Muscle of back (tissue), 11 donors: ENCODE measurements around the gene FHIT. TPM values are rescaled to one million over a fixed set of nuclear protein-coding genes. Genes with fewer than 3 reads are reported as not detected.
"Not testable (repeated sequence)": the region's sequence is repeated elsewhere in the genome, so short reads cannot be mapped to it uniquely, and the experiment has no call there.

ENCODE experiments used
- DNase-seq, 3 donors: peaks; one replicate each; pipeline versions ENCODE4 v3.0.0 to v3.0.0-alpha.2; 2013
- polyA plus RNA-seq, 10 donors: library from polyadenylated mRNA; unstranded; fragments of 120-200 nt; gene quantifications; one replicate each; pipeline ENCODE4 v1.2.1, GENCODE V29; 2013; ENCODE audit not compliant: insufficient read length in 10 of 10

Gene FHIT
- polyA plus RNA-seq, 10 donors, result 4.2 to 8.0 (median 5.8) TPM

- DNase-seq, result no peak
Observed at GRCh38 chr3:59808446-59808845, 1442.8 kb downstream of the FHIT start.

- DNase-seq, result no peak
Observed at GRCh38 chr3:59803268-59803667, 1448.0 kb downstream of the FHIT start.

DNA sequence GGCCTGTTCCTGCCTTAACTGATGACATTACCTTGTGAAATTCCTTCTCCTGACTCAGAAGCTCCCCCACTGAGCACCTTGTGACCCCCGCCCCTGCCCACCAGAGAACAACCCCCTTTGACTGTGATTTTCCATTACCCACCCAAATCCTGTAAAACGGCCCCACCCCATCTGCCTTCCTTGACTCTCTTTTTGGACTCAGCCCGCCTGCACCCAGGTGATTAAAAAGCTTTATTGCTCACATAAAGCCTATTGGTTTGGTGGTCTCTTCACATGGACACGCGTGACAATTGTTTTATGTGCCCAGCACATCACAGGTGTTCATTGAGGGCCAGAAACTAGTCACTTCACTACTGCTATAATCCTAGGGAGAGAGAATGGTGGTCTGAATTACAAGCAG lies 1448.8 kb downstream of the FHIT start:
- DNase-seq, result not testable (repeated sequence)

DNA sequence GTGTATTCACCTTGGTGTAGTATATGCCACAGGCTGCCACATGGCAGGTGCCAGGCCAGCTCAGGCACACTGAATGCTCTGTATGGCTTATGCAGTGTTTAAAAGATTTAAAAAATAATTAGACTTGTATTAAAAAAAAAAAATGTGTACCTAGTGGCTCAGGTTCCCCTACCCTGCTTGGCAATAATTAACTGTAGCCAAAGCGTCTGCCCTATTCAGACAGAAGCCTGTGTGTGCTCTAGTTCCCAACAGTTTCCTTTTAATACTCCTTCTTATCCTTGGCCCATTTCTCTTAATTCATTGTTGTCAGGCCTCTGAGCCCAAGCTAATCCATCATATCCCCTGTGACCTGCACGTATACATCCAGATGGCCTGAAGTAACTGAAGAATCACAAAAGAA lies 1449.2 kb downstream of the FHIT start:
- no peak for DNase-seq

DNA sequence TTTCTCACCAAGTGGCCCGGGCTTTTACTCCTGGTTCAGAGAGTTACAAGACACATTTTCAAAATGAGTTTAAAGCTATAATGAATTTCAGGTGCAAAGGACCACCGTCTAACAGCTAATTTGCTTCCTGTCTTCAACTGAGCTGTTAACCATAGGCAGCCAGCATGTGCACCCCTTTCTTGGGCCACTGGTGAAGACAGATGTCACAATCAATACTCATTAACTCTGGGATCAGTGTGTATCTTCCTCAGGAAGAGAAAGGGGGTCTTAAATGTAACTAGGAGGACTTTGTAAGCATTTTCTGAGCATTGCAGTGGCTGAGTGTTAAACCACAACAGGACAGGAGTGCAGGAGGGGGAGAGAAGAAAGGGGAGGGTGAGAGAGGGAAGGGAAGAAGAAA lies 1450.8 kb downstream of the FHIT start:
- DNase-seq, result no peak

DNA sequence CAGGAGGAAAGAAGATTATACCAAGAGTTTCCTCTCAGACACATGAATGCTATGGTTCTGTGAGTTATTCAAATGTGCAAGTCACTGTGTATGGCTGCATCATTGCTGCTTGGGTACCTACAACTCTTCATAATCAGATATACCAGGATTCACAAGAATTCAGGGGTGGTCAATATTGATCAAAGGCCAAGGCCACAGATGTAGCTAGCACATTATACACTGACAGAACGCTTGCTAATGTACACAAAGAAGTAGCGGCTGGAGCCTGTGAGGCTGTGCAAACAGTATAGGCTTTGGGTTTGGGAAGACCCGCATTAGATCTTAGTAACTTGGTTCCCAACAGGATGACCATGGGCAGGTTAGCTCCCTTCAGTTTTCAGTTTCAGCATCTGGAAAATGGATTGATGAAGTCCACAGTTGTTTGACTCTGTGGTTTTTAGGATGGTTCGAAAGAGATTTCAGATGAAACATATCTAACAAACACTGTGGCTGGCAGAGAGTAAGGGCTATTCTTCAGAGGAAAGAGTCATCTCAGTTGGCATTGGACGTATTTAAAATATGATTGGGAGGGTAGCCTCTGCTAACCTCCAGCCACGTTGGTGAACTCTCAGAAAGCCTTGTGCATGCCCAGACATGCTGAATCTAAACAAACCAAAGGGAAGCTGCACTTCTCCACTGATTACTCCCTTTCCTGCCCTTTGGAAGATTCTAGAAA lies 1452.7 kb downstream of the FHIT start:
- DNase-seq, result no peak

DNA sequence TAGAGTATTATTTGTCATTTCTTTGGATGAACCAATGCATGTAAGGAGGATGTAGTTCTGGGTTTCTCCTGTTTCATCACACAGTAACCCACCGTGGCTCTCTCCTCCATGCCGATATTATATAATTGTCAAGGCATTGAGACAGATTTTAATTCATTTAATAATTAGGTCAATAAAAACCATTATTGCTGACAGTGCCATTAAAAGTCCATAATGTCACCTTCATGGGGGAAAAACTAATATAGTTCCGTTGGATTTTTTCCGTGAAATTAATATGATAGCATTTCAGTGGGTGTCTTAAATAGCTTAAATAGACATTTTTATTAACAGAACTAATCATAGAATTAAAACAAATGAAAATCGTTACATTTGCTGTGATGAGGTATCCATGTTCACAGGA lies 1453.7 kb downstream of the FHIT start:
- no peak for DNase-seq

DNA sequence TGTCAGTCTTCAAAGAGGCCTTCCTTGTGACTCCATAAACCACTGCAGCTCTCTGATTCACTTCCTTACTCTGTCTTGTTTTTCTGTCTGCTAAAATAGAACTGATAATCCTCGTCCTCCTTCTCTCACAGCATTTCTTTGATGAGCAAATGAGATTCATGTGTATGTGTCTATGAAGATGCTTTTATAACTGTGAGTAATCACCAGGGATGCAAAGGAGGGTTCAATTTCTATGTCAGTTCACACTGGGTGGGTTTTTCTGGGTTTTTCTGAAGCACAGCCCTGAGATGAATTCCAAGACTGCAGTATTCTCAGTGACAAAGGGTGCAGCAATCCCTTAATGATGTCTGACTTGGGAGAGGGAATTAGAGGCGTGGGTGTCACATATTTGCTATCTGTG lies 1454.8 kb downstream of the FHIT start:
- no peak for DNase-seq

DNA sequence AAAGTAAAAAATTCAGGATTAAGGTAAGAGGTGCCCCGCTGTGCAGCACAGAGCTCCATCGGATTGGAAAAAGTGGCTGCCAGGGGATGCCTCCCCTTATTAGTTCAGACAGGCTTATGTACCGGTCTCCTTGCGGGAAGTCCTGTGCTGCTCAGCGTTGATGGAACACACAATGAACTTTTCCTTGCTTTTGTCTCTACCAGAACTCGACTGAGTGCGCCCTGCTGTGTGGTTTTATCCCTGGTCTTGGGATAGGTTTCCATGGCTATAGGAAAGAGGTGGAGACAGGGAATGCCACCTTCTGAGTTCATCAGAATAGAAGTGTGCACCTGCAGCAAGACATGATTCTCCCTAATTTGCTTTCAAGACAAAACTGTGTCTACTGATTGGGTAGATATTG lies 1455.5 kb downstream of the FHIT start:
- DNase-seq, result no peak

DNA sequence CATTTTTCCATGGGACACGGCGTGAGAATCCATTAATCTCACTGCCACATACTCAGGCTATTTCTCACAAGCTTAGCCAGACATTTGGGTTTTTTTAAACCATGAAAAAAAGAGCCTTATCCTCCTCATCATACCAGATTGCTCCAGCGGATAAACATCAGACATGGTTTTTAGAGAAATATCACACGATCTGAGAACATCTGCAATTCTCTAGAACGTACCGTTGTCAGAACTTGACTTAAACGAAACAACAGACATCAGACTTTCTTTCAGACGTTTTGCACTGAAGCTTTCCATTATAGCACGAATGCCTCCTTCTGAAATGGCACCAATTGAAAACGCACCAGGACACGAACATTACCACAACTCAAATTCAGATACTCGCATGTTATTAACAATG lies 1457.3 kb downstream of the FHIT start:
- no peak for DNase-seq

DNA sequence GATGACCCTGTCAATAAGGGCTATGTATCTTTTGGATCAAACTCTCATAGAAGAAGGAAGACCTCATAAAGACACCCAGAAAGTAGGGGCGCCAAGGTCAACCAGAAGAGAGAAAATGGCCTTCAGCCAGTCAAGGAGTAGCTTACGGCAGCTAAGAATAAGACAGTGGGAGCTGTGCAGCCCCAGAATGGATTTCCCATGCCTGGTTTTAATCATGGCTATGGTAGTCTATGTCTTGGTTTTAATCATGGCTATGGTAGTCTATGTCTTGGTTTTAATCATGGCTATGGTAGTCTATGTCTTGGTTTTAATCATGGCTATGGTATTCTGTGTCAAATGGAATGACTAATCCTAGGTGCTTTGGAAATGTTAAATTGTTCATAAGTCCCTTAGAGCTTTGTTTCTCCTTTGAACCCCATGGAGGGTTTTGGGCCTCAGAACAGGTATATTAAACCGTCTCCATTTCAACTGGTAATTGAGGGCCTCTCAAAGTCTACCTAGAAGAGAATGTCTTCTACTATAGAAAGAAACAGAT lies 1459.4 kb downstream of the FHIT start:
- DNase-seq, result no peak

DNA sequence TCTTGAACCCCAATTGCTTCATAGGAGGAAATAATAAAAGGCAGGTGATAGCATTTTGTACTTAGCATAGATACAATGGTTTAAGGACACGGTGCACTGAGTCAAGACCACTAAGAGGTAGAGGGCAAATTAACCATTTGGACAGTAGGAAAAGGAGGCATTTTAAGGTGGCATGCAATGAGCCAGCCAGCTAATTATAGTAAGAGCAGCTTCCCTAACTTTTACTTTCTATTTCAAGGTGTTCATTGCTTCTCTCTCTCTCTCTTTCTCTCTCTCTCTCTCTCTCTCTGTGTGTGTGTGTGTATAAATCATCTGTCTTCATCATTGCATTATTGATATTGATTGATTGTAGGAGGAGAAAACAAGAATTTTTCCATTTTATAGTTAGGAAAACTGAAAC lies 1461.0 kb downstream of the FHIT start:
- no peak for DNase-seq

- no peak for DNase-seq
Observed at GRCh38 chr3:59788801-59789200, 1462.5 kb downstream of the FHIT start.

DNA sequence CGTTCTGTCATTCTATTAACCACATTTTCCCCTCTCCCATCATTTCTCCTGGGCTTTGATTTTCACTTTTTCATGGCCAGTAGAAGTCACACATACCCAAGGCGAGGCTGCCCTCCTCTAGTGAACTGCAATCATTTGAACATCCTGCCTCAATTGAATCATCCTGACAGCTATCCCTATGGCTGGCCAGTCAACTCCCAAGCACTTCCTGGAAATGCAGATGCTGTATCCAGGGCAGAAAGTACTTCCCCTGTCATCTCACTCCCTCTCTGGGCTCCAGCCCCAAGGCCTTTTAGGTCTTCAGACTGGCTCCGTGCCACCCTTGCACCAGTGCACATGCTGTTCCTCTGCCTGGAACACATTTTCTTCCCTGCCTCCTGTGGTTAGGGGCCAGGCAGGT lies 1463.1 kb downstream of the FHIT start:
- no peak for DNase-seq

DNA sequence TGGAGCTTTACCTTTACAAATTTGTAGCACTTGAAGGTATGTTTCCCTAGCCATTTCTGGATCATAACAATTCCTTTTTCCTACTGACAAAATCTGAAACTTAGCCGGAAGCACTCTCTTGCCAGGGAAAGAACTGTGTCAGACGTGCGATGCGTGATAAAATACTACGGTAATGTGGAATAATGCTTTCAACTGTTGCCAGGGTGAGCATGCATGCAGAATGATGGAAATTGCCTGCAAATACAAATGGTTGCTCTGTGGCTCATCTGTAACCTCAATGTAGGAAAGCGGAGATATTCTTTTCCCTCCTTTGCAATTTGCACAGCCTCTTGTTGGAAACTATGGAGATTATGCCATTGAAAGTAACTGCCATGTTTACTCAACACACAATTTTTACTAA lies 1464.9 kb downstream of the FHIT start:
- no peak for DNase-seq

GRCh38 chr3:59784164-59784563 lies 1467.1 kb downstream of the FHIT start:
- DNase-seq, result no peak

DNA sequence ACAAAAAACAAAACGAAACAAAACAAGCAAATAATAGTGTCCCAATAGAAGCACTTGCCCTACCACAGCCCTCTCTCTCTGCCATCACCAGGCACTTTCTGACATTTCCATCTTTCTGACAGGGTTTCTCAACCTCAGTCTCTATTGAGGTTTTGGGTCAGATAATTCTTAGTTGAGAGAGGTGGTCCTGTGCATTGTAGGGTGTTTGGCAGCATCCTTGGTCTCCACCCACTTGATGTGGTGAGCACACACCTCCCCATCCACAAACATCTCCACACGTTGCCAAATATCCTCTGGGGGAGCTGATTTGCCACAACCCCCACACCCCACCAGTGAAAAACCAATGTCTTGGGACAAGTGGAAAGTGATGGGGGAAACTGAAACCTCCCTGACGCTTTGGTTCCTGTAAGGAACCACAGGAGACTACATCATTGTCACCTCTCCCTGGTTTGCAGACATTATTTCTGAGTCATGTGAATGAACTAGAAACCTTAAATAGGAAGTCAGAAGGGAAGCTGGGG lies 1467.7 kb downstream of the FHIT start:
- no peak for DNase-seq

DNA sequence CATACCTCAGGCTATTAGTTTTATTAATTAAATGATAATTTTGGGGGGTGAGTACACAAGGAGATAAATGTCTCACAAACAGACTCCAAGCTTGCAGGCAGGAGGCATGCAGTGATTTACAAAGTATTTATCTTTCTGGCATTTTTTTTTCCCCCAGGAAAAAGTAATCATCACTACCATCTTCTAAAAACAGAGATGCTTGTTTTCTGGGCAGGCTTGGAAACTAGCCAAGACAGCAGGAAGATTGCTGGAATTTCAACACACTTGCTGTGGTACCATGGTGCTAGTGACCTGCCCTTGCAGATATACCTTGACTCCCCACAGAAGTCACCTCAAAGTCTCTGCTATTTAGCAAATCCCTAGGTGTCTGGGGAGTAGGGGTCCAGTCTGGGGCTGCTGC lies 1468.6 kb downstream of the FHIT start:
- no peak for DNase-seq

GRCh38 chr3:59780209-59780608 lies 1471.0 kb downstream of the FHIT start:
- DNase-seq, result no peak

DNA sequence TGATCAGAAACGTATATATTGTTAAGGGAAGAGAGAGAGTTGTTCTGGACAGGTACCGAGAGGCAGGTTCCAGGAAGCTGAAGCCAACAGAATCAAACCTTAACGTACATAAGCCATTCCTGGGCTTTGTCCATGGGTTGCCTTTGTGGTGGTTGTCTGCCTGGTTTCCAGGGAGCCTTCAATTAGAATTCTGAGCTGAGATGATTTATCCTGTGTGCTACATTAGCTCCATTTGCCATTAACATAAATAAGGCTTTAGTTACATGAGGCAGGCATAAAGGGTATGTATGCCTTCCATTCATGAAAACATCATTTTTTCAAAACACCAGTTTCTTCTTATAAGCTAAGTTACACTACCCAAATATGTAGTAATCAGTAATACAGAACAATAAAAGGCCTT lies 1472.0 kb downstream of the FHIT start:
- DNase-seq, result no peak

DNA sequence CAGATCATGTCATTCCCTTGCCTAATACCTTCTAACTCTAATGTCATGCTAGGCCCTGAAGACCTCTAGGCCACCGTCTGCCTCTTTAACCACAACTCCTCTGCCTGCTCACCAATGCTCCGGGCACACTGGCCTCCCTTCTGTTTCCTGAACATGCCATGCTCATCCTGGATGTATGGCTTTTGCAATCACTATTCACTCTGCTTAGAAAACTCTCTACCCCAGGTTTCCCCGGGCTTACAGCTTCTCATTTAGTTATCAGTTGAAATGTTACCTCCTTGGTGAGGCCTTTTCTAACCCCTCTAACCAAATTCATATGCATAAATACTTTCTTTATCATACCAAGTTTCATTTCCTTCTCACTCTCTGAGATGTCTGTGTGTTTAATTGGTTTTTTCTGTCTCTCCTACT lies 1473.6 kb downstream of the FHIT start:
- no peak for DNase-seq

DNA sequence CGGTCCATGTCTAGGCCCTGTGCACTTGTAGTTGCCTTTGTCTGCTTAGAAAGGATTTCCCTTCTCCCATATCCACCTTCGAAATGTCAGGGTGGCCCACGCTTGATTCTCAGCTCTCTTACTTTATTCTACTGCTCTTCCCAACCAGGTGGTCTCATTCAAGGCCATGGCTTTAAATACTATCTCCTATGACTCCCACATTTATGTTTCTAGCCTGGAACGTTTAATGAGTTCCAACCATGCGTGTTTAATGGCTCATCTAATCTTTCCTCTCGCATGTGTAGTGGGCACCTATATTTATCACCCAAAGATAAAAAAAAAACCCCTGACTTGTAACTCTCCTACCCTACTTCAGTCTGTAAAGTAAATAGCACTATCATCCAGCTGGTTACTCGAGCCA lies 1474.2 kb downstream of the FHIT start:
- DNase-seq, result no peak

- DNase-seq, result no peak
Observed at GRCh38 chr3:59775761-59776325, 1475.4 kb downstream of the FHIT start.

DNA sequence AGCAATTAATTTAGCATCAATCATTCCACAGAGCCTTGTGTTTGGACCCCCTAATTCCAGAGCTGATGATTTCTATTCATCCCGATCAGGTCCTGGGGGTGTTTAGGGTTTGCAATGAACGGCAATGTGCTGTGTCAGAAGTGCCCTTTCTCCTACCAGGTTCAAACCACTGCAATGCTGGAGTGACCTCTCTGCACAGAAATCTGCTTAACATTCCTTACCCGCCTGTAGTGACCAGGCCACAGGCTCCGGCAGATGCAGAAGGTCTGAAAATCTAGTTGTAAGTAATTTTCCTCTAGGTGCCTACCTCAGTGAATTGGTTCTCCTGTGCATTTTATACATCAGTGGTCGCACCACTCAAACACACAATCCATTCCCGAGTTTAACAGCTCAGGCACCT lies 1476.1 kb downstream of the FHIT start:
- no peak for DNase-seq
